GM12878 (cell line): Measurements from ENCODE around the gene SOX6. TPM values are rescaled to one million over a fixed set of nuclear protein-coding genes. Genes with fewer than 3 reads are reported as not detected.

Experiments
- ATAC-seq: fragments of 200-7000 bp; cut with Tn5 transposase; 3 replicates; pipeline ENCODE4 v1.9.1; 2020; ENCODE audit warnings: mild to moderate bottlenecking, moderate library complexity
- BruUV-seq: library from RNA; stranded (reverse); fragments of 400-500 nt; replicated peaks from 2 replicates; lab custom pipeline; 2021; lab: Mats Ljungman, UMichigan
- CTCF ChIA-PET: fragments of 300-600 bp; sonication (Branson Sonifier 250); formaldehyde crosslinking; extraction: SDS; loops from one replicate; lab custom pipeline; 2021; ENCODE audit warnings: inconsistent platforms; lab: Yijun Ruan, JAX
- POLR2A ChIA-PET: fragments of 350-600 bp; formaldehyde crosslinking; extraction: SDS; loops from one replicate; lab custom pipeline; 2021; ENCODE audit warnings: inconsistent platforms; lab: Charles Lee
- RAD21 ChIA-PET: fragments of 300-600 bp; sonication (Branson Sonifier 250); formaldehyde crosslinking; loops from one replicate; lab custom pipeline; 2023; ENCODE audit warnings: antibody characterized with exemption; ENCODE audit not compliant: unreplicated experiment; lab: Charles Lee
- SMC1A ChIA-PET: fragments of 300-600 bp; sonication (Branson Sonifier 250); formaldehyde crosslinking; loops from one replicate; lab custom pipeline; 2023; ENCODE audit not compliant: unreplicated experiment, uncharacterized antibody; lab: Charles Lee
- DNase-seq: peaks from one replicate; pipeline ENCODE4 v3.0.0-alpha.2; 2011; ENCODE audit warnings: low read depth, low spot score
- FAIRE-seq: peaks from 3 replicates; lab custom pipeline; 2011; peaks lifted over from hg19 to GRCh38; lab: Jason Lieb, UNC
- H2AFZ ChIP-seq: 2 replicates; pipeline ENCODE4 v1.6.0; 2011; ENCODE audit warnings: low read depth, low read length, control low read depth; ENCODE audit not compliant: control insufficient read depth
- H3K27ac ChIP-seq: 2 replicates; pipeline ENCODE4 v1.5.1; 2011; ENCODE audit warnings: control low read depth; ENCODE audit not compliant: control insufficient read depth, insufficient read depth
- H3K27me3 ChIP-seq, 2 experiments: replicated peaks in 1 of 2; 2 replicates each; pipeline versions ENCODE4 v1.6.0 to v1.6.1; 2011; ENCODE audit warnings: low read length in 1 of 2; ENCODE audit not compliant: control insufficient read depth in 2 of 2, insufficient read depth in 2 of 2
- H3K36me3 ChIP-seq, 2 experiments: 2 replicates each; pipeline ENCODE4 v1.5.1; 2011; ENCODE audit warnings: low read length in 1 of 2; ENCODE audit not compliant: control insufficient read depth in 2 of 2, insufficient read depth in 2 of 2
- H3K4me1 ChIP-seq: 2 replicates; pipeline ENCODE4 v1.6.1; 2011; ENCODE audit warnings: mild to moderate bottlenecking, low read length, moderate library complexity, mixed read lengths; ENCODE audit not compliant: control insufficient read depth, insufficient read depth
- H3K4me2 ChIP-seq: 2 replicates; pipeline ENCODE4 v1.6.0; 2011; ENCODE audit warnings: control low read depth; ENCODE audit not compliant: control insufficient read depth, insufficient read depth
- H3K4me3 ChIP-seq: fragments of 200-600 bp; sonication (generic); 2 replicates; pipeline ENCODE4 v1.5.1; 2016
- H3K79me2 ChIP-seq: 2 replicates; pipeline ENCODE4 v1.6.0; 2011; ENCODE audit warnings: low read length; ENCODE audit not compliant: control insufficient read depth, insufficient read depth
- H3K9ac ChIP-seq: 2 replicates; pipeline ENCODE4 v1.8.0; 2011; ENCODE audit warnings: low read length, control low read depth, mixed read lengths; ENCODE audit not compliant: control insufficient read depth, insufficient read depth
- H3K9me3 ChIP-seq: replicated peaks from 3 replicates; pipeline ENCODE4 v1.5.1; 2011; ENCODE audit warnings: mild to moderate bottlenecking, low read length; ENCODE audit not compliant: control insufficient read depth, insufficient read depth
- H4K20me1 ChIP-seq: 2 replicates; pipeline ENCODE4 v1.6.0; 2011; ENCODE audit not compliant: control insufficient read depth, insufficient read depth
- BHLHE40 ChIP-seq, 2 experiments: fragments of 450-650 bp in 1 of 2; IDR thresholded peaks; 2 replicates each; pipeline ENCODE4 v1.6.1; 2011 to 2017; ENCODE audit warnings: low read depth in 2 of 2, borderline replicate concordance in 1 of 2, improper control_type of control experiment in 1 of 2, low read length in 1 of 2, mild to moderate bottlenecking in 1 of 2
- BMI1 ChIP-seq: fragments of 450-650 bp; IDR thresholded peaks from 2 replicates; pipeline ENCODE4 v1.6.1; 2016; ENCODE audit warnings: mild to moderate bottlenecking, moderate library complexity, borderline replicate concordance
- E4F1 ChIP-seq: fragments of 450-650 bp; IDR thresholded peaks from 2 replicates; pipeline ENCODE4 v1.6.1; 2018; ENCODE audit warnings: borderline replicate concordance, mild to moderate bottlenecking; ENCODE audit not compliant: partially characterized antibody
- GATAD2B ChIP-seq: fragments of 450-650 bp; conservative IDR thresholded peaks from 2 replicates; pipeline ENCODE4 v1.6.1; 2017; ENCODE audit warnings: low read depth, mild to moderate bottlenecking, moderate library complexity
- HDAC6 ChIP-seq: fragments of 200-600 bp; sonication (generic); IDR thresholded peaks from one replicate; pipeline ENCODE4 v1.8.0; 2017; ENCODE audit warnings: antibody characterized with exemption; ENCODE audit not compliant: unreplicated experiment
- MEF2B ChIP-seq: fragments of 450-650 bp; IDR thresholded peaks from 2 replicates; pipeline ENCODE4 v1.6.1; 2018; ENCODE audit warnings: mild to moderate bottlenecking, moderate library complexity; ENCODE audit not compliant: partially characterized antibody, poor library complexity, severe bottlenecking
- POLR2AphosphoS5 ChIP-seq: IDR thresholded peaks from 2 replicates; pipeline ENCODE4 v1.6.1; 2011; ENCODE audit warnings: mild to moderate bottlenecking, low read length, inconsistent platforms
- TAF1 ChIP-seq: IDR thresholded peaks from 2 replicates; pipeline ENCODE4 v1.6.1; 2011; ENCODE audit warnings: mild to moderate bottlenecking, low read depth, low read length, borderline replicate concordance
- ZNF622 ChIP-seq: fragments of 450-650 bp; IDR thresholded peaks from 2 replicates; pipeline ENCODE4 v1.6.1; 2017; ENCODE audit warnings: mild to moderate bottlenecking, inconsistent platforms
- WGBS: methylation state at CpG from one replicate; pipeline ENCODE4 v1.1.6; 2016; ENCODE audit warnings: low lambda C conversion rate; ENCODE audit not compliant: insufficient replicate concordance, insufficient coverage; ENCODE audit errors: missing lambda C conversion rate; 5-methylcytosine and 5-hydroxymethylcytosine counted together
- in situ Hi-C: fragments of 300-500 bp; cut with MboI; formaldehyde crosslinking; loops from 9 replicates; pipeline ENCODE4 v1.14.3; 2018; ENCODE audit warnings: mixed read lengths
- intact Hi-C: fragments of 100-400 bp; cut with micrococcal nuclease; formaldehyde crosslinking; loops from one replicate; pipeline ENCODE4 v1.14.2; 2022; ENCODE audit not compliant: unreplicated experiment
- polyA plus RNA-seq, 11 experiments: library from polyadenylated mRNA; depleted of rRNA in 4 of 11; unstranded in 6 of 11; stranded (reverse) in 5 of 11; fragments of >200 nt; fragmentation: Nextera tagmentation in 4 of 11; fragmentation: Illumina TruSeq in 1 of 11; extraction: Ambion mirVana in 4 of 11; extraction: Trizol in 1 of 11; gene quantifications; 1 replicate in 1 of 11; 2 replicates in 10 of 11; pipeline versions ENCODE4 v1.2.1 to v1.2.3, GENCODE V29; 2011 to 2016; ENCODE audit warnings: inconsistent platforms in 2 of 11, missing spikeins in 2 of 11, low read depth in 1 of 11
- total RNA-seq, 4 experiments: library from RNA; depleted of rRNA in 3 of 4; stranded (reverse); fragments of >200 nt in 3 of 4; fragmentation: Illumina TruSeq in 1 of 4; extraction: Trizol in 1 of 4; gene quantifications; 2 replicates each; pipeline versions ENCODE4 v1.2.1 to v1.2.3, GENCODE V29; 2013 to 2021

SOX6 gene
- total and polyA plus RNA-seq, 10 of the 15 experiments (the other 5 are each of a cell fraction or from before 2014, with no cell fraction given): 0.03 to 0.71 (median 0.29) TPM; not detected in 4

- ChIA-PET SMC1A (no interaction called here), POLR2A (no interaction called here), RAD21 (no interaction called here), CTCF (no interaction called here)
- WGBS: 0% methylated on average over 2 of the region's 2 CpGs
- no peak for FAIRE-seq
- BruUV-seq: no TSS peak
- Histone ChIP-seq H4K20me1 (no peaks in the 10 kb centered on the region), H3K4me2 (no peak overlapping the region), H3K9ac (no peak overlapping the region), H3K36me3 (no peaks in the 10 kb centered on the region), H3K27ac (no peak overlapping the region), H3K4me1 (no peaks in the 10 kb centered on the region), H3K4me3 (no peak overlapping the region), H3K79me2 (no peaks in the 10 kb centered on the region), H2AFZ (no peak overlapping the region), H3K27me3 (no peaks in the 10 kb centered on the region), H3K9me3 (no peaks in the 10 kb centered on the region)
- ATAC-seq: no peak
- TF ChIP-seq TAF1 (no peak), HDAC6 (no peak), BMI1 (no peak), BHLHE40 (IDR thresholded peaks at IDR 0.05; ENCODE audit: borderline replicate concordance in 1 of 2, low read depth in 2 of 2, low read length in 1 of 2) (no peak), ZNF622 (no peak), E4F1 (no peak), MEF2B (no peak), POLR2AphosphoS5 (no peak), GATAD2B (no peak)
- in situ Hi-C loops: no loop called here
- DNase-seq: no peak
- intact Hi-C loops: no loop called here
Observed at GRCh38 chr11:16110886-16111285, 245.5 kb downstream of the SOX6 start.
